Activated CD8-positive, alpha-beta memory T cell treated with anti-CD3 and anti-CD28 coated beads, Interleukin-2, amount 50 U/mL, for 48 hours (primary cell): ENCODE data around the gene NF1.
"Not testable (repeated sequence)": the region's sequence is repeated elsewhere in the genome, so short reads cannot be mapped to it uniquely, and the experiment has no call there.

Source experiments
- DNase-seq: peaks from one replicate; pipeline ENCODE4 v3.0.0-alpha.2; 2020

Gene NF1

GRCh38 chr17:31364012-31364411, 269.2 kb downstream of the NF1 start:
- no peak for DNase-seq

- DNase-seq, result no peak
Measured at GRCh38 chr17:31366088-31366487, 271.3 kb downstream of the NF1 start.

GRCh38 chr17:31369266-31369665, 274.5 kb downstream of the NF1 start:
- no peak for DNase-seq

DNA sequence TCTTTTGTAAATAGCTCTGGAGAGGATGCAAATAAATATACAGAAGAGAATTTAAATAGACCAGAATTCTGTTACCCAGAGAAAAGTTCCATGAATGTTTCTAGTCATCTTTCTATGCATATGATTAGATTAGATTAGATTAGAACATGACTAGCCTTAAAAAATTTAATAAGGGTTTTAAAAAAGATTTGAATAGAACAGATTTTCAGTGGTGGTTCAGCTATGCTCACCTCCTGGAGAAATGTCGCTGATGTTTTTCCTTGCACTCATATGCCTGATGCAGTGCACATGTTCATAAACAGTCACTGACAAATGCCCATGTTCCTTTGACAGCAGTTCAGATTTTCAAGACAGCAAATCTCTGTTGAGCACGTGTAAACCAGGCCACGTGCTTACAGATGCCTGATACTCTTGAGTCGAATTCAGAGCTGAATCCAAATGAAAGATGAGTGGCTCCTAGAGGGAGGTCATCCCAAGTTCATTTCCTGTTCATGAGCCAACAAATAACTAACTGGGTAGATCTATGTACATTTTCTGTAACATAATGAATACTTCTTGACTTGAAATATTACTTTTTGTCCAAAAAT, 276.8 kb downstream of the NF1 start:
- DNase-seq, result no peak

- DNase-seq, result no peak
Measured at GRCh38 chr17:31373150-31374093, 278.6 kb downstream of the NF1 start.

DNA sequence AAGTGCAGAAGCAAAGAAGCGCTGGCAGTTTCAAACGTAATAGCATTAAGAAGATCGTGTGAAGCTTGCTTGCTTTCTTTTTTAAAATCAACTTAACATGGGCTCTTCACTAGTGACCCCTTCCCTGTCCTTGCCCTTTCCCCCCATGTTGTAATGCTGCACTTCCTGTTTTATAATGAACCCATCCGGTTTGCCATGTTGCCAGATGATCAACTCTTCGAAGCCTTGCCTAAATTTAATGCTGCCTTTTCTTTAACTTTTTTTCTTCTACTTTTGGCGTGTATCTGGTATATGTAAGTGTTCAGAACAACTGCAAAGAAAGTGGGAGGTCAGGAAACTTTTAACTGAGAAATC, 279.3 kb downstream of the NF1 start:
- DNase-seq, result no peak

DNA sequence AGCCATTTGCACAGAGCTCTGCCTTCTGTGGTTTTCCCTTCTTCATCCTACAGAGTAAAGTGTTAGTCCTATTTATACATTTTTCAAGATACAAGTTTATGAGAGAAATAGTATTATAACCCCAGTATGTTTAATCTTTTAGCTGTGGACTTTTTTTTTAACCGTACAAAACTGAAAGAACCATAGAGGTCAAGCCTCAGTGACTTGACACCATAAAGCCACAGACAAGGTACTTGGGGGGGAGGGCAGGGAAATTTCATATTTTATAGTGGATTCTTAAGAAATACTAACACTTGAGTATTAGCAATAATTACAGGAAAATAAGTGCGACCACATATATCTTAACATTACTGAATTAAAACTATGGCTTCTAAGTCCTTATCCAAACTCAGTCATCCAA, 279.7 kb downstream of the NF1 start:
- no peak for DNase-seq

DNA sequence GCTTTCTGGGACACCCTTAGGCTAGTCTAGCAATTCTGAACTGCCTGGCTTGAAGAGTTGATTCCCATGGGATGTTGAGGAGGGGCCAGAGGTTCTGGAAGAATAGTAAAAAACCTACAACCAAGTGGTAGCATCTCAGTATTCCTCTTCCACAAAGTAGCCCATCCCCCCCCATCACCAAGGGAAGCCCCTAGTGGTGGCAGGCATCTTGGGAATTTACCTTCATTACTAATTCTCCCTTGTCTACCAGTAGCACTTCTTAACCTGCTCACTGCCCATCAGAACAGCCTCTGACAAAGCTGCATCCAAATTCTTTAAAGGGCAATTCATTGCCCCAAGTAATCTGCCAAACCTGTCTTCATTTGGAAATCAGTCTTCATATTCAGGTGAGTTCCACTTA, 283.9 kb downstream of the NF1 start:
- DNase-seq, result no peak

DNA sequence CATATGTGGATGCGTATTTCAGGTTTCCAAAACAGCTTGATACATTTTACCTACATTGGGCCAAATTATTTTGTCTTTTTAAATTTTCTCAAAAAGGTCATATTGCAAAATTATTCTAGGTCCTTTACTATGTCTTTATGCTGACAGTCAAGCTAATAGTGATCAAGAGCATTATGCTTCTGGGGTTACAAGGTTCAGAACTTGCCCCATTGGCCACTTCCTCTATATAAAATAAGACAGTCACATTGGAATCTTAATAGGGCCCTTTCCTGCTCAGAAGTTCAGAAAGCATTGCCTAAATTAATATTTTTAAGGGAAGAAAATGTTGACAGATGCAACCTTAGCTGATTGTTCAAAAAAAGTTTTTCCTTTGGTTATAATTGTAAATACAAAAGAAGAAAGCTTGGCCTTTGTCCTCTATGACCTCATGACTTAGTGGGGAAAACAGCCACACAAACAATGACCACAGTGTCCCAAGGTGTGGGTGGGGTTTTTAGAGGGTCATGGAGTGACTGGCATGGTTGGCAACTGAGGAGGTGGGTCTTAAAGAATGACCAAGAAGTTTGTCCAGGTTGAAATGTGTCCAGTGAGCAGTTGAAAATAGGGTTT, 284.9 kb downstream of the NF1 start:
- DNase-seq, result no peak

DNA sequence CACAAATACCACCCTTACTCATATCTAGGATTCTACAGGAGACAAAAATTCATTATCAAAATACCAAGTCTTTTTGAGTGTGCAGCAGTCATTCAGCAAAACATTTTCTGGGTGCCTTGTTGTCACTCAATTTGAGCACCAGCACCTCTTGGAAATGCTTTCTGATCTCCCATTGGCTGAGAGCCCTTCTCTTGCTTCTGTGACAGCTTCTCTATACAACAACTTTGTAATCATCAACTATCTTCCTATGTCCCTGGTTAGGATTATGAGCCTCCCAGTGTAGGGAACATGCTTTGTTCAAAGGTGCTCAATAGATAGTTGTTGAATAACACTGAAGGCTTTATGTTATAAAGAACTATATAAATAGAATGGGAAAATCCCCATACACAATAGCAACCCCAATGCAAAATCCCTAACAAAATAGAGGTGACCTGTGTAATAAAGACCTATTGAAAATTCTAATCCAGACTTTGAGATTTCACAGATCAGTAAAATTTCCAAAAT, 286.4 kb downstream of the NF1 start:
- no peak for DNase-seq

GRCh38 chr17:31382668-31383275, 288.0 kb downstream of the NF1 start:
- not testable (repeated sequence) for DNase-seq

DNA sequence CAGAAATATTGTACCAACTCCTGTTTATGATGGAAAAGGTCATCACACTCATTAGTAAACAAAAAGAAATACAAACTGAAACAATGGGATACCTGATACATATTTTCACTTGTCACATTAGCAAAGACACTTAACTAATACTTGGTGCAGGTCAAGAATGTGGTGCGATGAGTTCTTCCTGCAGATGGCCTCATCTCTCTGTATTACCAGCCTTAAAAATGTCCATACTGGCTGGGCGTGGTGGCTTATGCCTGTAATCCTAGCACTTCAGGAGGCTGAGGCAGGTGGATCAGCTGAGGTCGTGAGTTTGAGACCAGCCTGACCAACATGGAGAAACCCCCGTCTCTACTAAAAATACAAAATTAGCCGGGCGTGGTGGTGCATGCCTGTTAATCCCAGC, 288.7 kb downstream of the NF1 start:
- not testable (repeated sequence) for DNase-seq

DNA sequence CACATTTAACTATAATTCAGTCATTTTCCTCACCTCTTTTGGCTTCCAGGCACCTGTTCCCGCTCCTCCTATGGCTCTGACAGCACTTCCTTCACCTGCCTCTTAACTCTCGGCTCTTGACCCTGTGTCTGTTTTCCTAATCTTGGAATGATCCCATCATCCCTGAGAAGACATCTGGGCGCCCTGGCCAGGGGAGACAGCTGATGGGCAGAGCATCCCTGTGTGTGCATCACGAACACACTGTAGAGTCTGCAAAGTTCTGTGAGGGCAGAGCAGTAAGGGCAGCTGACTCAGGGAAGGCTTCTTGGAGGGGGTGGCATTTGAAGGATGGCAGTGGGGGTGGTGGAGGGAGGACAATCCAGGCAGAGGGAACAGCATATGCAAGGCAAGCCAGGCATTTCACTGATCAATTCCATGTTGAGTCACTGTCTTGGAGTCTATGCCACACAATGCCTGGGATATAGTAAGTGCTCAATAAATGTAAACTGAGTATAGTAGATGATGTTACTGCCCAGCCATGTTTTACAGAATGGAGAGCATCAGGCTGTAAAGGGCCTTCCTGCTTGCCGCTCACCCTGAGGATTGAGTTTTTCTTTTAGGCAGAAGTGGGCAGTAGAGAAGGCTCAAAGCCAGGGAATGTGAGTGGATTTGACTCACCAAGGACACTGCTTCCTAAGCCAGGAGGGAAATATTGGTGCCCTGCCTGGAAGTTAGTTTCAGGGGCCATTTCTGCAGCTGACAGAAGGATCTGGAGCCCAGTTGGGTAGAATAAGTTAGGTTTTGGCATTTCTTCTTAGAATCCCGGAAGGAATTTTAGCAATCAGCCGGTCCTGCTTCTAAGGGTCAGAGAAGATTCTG, 290.9 kb downstream of the NF1 start:
- DNase-seq, result no peak

GRCh38 chr17:31386542-31387075, 291.8 kb downstream of the NF1 start:
- DNase-seq, result no peak

- no peak for DNase-seq
Measured at GRCh38 chr17:31387438-31387837, 292.7 kb downstream of the NF1 start.

DNA sequence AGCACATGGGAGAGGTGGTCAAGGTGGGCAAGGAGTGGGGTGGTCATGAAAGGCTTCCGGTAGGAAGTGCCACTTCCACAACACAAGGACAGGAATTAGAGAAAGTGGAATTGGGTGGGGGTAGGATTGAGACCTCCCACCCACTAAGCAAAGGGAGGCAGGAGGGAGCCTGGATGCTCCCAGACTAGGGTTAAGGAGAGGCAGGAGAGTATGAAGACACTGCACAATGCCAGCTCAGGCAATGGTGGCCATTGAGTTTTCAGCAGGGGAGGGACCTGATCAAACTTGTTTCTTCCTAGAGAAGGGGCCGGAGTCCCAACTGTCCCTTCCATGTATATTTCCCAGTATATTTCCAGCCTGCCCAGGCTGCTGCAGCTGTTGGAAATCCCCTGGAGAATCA, 293.6 kb downstream of the NF1 start:
- no peak for DNase-seq

DNA sequence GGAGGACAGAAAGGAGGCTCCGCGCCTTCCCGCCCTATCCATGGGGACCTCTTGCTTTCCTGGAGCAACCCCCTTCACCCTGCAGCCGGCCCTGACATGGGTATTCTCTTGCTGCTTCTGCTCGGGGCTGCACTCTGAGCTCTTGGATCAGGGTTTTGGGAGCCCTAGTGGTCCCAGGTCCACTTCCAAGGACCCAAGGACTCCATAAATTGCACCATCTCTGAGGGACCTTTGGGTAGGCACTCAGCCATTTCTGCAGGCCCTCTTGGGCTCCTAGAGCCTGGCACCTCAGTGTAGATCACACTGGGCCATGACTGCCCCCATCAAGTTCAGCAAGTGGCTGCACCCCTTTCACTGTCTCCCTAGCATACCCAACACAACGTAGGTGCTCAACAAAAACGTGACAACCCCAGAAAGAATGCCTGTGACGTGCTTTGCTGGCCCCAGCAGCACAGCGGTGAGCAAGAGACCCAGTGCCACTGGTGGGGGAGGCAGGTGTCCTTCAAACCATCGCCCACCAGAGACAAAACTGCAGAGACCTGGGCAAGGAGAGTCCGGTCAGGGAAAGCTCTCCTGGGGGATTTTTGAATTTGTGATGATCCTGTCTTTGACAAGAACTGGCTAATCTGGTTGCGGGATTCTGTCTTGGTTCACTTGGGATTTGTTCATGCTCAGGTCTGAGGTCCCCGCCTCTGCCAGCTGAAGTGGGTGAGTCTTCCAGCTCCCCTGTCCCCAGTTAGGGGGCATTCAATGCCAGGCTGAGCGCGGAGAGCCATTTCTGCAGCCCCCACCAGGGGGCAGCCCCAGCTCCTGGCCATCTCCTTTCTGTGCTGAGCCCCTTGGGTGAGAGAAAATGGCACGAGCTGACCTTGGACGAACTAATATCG, 294.2 kb downstream of the NF1 start:
- DNase-seq, result peak; percentile 77

DNA sequence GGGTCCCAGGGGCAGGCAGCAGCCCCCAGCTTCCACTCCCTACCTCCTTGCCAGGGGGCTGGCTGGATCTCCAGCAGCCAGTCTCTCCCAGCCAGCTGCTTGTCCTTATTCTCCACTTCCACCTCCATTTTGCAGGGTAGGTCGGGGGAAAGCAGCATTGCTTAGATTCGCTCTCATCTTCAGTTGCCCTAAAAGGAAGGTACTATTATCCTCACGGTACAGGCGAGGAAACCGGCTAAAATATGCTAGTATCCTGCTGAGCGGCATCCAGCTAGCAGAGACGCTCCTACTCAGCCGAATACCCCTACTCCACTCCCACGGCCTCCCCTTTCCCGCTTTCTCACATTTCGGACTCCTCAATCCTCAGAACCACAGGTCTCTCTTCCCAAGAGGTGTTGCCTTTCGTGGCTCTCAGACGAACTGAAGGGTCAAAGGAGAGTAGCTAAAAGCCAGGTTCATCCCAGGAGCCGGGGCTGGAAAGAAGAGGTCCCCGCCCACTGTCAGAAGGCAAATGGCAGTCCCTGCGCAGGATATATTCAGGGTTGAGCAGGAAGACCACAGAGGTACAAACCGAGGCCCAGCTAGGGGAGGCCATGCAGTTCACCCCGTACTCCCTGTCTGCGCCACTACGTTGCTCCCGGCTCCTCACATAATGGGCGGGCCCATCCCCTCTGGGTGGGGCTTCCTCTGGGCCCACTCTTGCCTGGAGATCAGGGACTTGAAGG, 295.0 kb downstream of the NF1 start:
- DNase-seq, result peak; percentile 46

DNA sequence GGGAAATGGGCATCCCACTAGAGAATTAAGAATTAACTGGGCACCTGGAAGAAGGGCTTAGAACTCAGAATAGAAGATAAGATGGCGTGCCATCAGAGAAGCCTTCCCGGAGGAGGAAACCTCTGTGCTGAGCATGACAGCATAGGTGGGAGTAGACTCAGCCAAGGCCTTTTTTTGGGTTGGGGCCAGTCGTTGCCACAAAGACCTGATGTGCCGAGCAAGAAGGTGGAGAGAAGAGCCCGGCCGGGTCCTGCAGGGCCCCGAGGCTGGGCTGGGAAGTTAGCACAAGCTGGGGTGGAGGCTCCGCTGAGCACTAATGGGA, 295.6 kb downstream of the NF1 start:
- peak; percentile 50 for DNase-seq

DNA sequence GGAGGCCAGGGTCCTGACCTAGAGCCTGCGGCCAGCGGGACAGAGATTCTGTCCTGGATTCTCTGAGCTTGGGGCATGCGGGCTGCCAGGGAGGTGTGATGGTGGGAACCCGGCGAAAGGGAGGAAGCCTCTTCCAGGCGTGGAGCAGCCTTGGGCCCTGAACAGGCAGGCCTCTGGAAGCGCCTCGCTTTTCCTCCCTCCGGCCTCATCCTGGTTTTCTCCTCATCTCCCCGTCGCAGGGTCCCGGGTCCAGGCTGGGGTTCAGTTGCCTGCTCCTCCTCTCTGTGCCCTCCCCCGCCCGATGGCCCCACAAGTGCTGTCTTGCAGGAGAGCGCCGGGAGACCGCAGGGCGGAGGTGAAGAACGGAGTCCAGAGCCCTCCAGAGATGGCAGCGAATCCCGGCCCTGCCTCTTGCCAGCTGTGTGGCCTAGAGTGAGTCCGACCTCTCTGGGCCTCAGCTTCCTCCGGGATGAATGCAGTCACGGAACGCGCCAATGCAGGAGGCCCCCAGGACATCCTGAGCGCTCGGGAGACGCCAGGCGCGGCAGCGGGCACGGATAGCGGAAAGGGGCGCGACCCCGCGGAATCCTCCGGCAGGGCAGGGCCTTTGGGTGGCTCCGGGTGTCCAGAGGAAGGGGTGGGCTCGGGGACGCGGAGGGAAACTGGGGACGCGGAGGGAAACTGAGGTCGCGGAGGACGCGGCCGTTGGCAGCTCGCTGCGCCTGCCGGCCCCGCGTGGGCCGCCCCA, 296.1 kb downstream of the NF1 start:
- DNase-seq, result peak; percentile 52
